ENCODE data around the gene ZYG11A. TPM values are rescaled to one million over a fixed set of nuclear protein-coding genes. Genes with fewer than 3 reads are reported as not detected.

The ZYG11A gene
- total and polyA plus RNA-seq, 9 donors = under 0.01 to 0.21 (median 0.05) TPM; not detected in 2

Other genes starting within 250 kb of the ZYG11A start
- 146 TPM for gene GPX7, start 240.4 kb upstream of the ZYG11A start, total RNA-seq
- gene GPX7, start 240.4 kb upstream of the ZYG11A start, polyA plus RNA-seq (ENCODE audit: insufficient read depth in 1 of 8, insufficient read length in 8 of 8, low replicate concordance in 1 of 8) = 100 to 1,000 TPM; 140 to 164 (median 151) TPM
- gene SHISAL2A, start 209.6 kb upstream of the ZYG11A start, total RNA-seq = 1.8 TPM
- 1 to 10 TPM; 1.3 to 6.5 (median 2.8) TPM for gene SHISAL2A, start 209.6 kb upstream of the ZYG11A start, polyA plus RNA-seq (ENCODE audit: insufficient read depth in 1 of 8, insufficient read length in 8 of 8, low replicate concordance in 1 of 8)
- 8.7 TPM for gene COA7, start 144.4 kb upstream of the ZYG11A start, total RNA-seq
- 10 to 100 TPM; 12.5 to 18.8 (median 15.6) TPM for gene COA7, start 144.4 kb upstream of the ZYG11A start, polyA plus RNA-seq (ENCODE audit: insufficient read depth in 1 of 8, insufficient read length in 8 of 8, low replicate concordance in 1 of 8)
- gene ZYG11B, start 116.3 kb upstream of the ZYG11A start, total RNA-seq = 43.9 TPM
- gene ZYG11B, start 116.3 kb upstream of the ZYG11A start, polyA plus RNA-seq (ENCODE audit: insufficient read depth in 1 of 8, insufficient read length in 8 of 8, low replicate concordance in 1 of 8) = 10 to 100 TPM; 22.2 to 39.5 (median 32.7) TPM
- gene ECHDC2, start 79.0 kb downstream of the ZYG11A start, total RNA-seq = 43.1 TPM
- 100 to 1,000 TPM in 2 of 8 donors, 10 to 100 TPM in 6; 34.7 to 125 (median 69.7) TPM for gene ECHDC2, start 79.0 kb downstream of the ZYG11A start, polyA plus RNA-seq (ENCODE audit: insufficient read depth in 1 of 8, insufficient read length in 8 of 8, low replicate concordance in 1 of 8)
- 69.7 TPM for gene SCP2, start 84.5 kb downstream of the ZYG11A start, total RNA-seq
- gene SCP2, start 84.5 kb downstream of the ZYG11A start, polyA plus RNA-seq (ENCODE audit: insufficient read depth in 1 of 8, insufficient read length in 8 of 8, low replicate concordance in 1 of 8) = 10 to 100 TPM; 71.6 to 85.3 (median 76.1) TPM
- gene PODN, start 219.5 kb downstream of the ZYG11A start, total RNA-seq = 5.4 TPM
- 10 to 100 TPM in 1 of 8 donors, 1 to 10 TPM in 7; 7.1 to 10.7 (median 8.3) TPM for gene PODN, start 219.5 kb downstream of the ZYG11A start, polyA plus RNA-seq (ENCODE audit: insufficient read depth in 1 of 8, insufficient read length in 8 of 8, low replicate concordance in 1 of 8)